HCT116 (cell line): ENCODE results near the gene CTBP2. TPM values are rescaled to one million over a fixed set of nuclear protein-coding genes. Genes with fewer than 3 reads are reported as not detected.

Source experiments
- ATAC-seq: fragments of 200-7000 bp; cut with Tn5 transposase; 2 replicates; pipeline ENCODE4 v1.9.1; 2020; ENCODE audit warnings: mild to moderate bottlenecking, moderate library complexity
- BruUV-seq: library from RNA; stranded (reverse); fragments of 400-500 nt; replicated peaks from 2 replicates; lab custom pipeline; 2021; lab: Mats Ljungman, UMichigan
- CTCF ChIA-PET: fragments of 300-600 bp; sonication (Branson Sonifier 250); formaldehyde crosslinking; loops from one replicate; lab custom pipeline; 2021; ENCODE audit warnings: antibody characterized with exemption; lab: Charles Lee
- POLR2A ChIA-PET: fragments of 300-600, 350-600 bp; sonication (Branson Sonifier 250); formaldehyde crosslinking; loops from one replicate; lab custom pipeline; 2021; ENCODE audit warnings: antibody characterized with exemption; lab: Charles Lee
- RAD21 ChIA-PET, 2 experiments: fragments of 300-600 bp; sonication (Branson Sonifier 250); formaldehyde crosslinking; loops; one replicate each; lab custom pipeline; 2023; ENCODE audit warnings: low total read pairs in 2 of 2; ENCODE audit not compliant: uncharacterized antibody in 2 of 2, unreplicated experiment in 2 of 2, low non-redundant PET in 1 of 2; lab: Charles Lee
- DNase-seq: peaks from one replicate; pipeline ENCODE4 v3.0.0-alpha.2; 2010; ENCODE audit warnings: low read depth, low spot score
- H2AFZ ChIP-seq: fragments of 200-600 bp; shearing (Covaris generic), sonication (generic); 2 replicates; pipeline ENCODE4 v1.6.1; 2017; ENCODE audit warnings: low read depth, mixed run types, mixed read lengths, antibody characterized with exemption, low read length; ENCODE audit not compliant: poor library complexity, severe bottlenecking
- H3K27ac ChIP-seq: 2 replicates; pipeline ENCODE4 v1.5.1; 2012; ENCODE audit warnings: low read depth, low read length
- H3K27me3 ChIP-seq: fragments of 200-600 bp; sonication (generic); 2 replicates; pipeline ENCODE4 v1.6.1; 2016; ENCODE audit warnings: mixed run types, low read length, mixed read lengths; ENCODE audit not compliant: insufficient read depth
- H3K36me3 ChIP-seq, 2 experiments: fragments of 200-500 bp in 1 of 2; fragments of 200-600 bp in 1 of 2; sonication (Bioruptor generic) in 1 of 2; sonication (generic) in 1 of 2; 2 replicates each; pipeline versions ENCODE4 v1.5.1 to v1.6.1; 2014 to 2016; ENCODE audit warnings: low read length in 2 of 2, inconsistent platforms in 1 of 2, mixed read lengths in 1 of 2, mixed run types in 1 of 2; ENCODE audit not compliant: insufficient read depth in 2 of 2, control insufficient read depth in 1 of 2
- H3K4me1 ChIP-seq, 2 experiments: fragments of 200-600 bp in 1 of 2; sonication (generic) in 1 of 2; 2 replicates each; pipeline versions ENCODE4 v1.5.1 to v1.6.1; 2012 to 2017; ENCODE audit warnings: low read length in 2 of 2, inconsistent platforms in 1 of 2, mild to moderate bottlenecking in 1 of 2, mixed read lengths in 1 of 2, mixed run types in 1 of 2, moderate library complexity in 1 of 2; ENCODE audit not compliant: insufficient read depth in 2 of 2, control insufficient read depth in 1 of 2
- H3K4me2 ChIP-seq: fragments of 200-600 bp; sonication (generic); 2 replicates; pipeline ENCODE4 v1.6.1; 2017; ENCODE audit warnings: mixed run types, low read length, mixed read lengths
- H3K4me3 ChIP-seq, 2 experiments: fragments of 200-600 bp in 1 of 2; sonication (generic) in 1 of 2; replicated peaks in 1 of 2; 2 replicates each; pipeline ENCODE4 v1.5.1; 2011 to 2016; ENCODE audit warnings: low read length in 2 of 2, control low read depth in 1 of 2, low read depth in 1 of 2, mild to moderate bottlenecking in 1 of 2, mixed read lengths in 1 of 2, mixed run types in 1 of 2
- H3K79me2 ChIP-seq: fragments of 200-600 bp; sonication (generic); 2 replicates; pipeline ENCODE4 v1.6.1; 2017; ENCODE audit warnings: mild to moderate bottlenecking, mixed run types, low read length, moderate library complexity, mixed read lengths; ENCODE audit not compliant: insufficient read depth
- H3K9ac ChIP-seq: fragments of 200-600 bp; sonication (generic); 2 replicates; pipeline ENCODE4 v1.6.1; 2016; ENCODE audit warnings: low read length, mixed read lengths
- H3K9me2 ChIP-seq: fragments of 200-600 bp; sonication (generic), shearing (Covaris generic); 2 replicates; pipeline ENCODE4 v1.6.1; 2017; ENCODE audit warnings: mixed run types, mild to moderate bottlenecking, moderate library complexity; ENCODE audit not compliant: insufficient read depth
- H3K9me3 ChIP-seq, 2 experiments: fragments of 200-500 bp in 1 of 2; fragments of 200-600 bp in 1 of 2; sonication (Bioruptor generic) in 1 of 2; sonication (generic) in 1 of 2; 2 replicates each; pipeline ENCODE4 v1.6.1; 2014 to 2017; ENCODE audit warnings: low read length in 2 of 2, mixed read lengths in 2 of 2, inconsistent platforms in 1 of 2, low read depth in 1 of 2, mild to moderate bottlenecking in 1 of 2, mixed run types in 1 of 2, moderate library complexity in 1 of 2; ENCODE audit not compliant: control insufficient read depth in 1 of 2, insufficient read depth in 1 of 2
- H4K20me1 ChIP-seq: fragments of 200-600 bp; sonication (generic), shearing (Covaris generic); 2 replicates; pipeline ENCODE4 v1.6.1; 2017; ENCODE audit warnings: mixed run types, mild to moderate bottlenecking, moderate library complexity; ENCODE audit not compliant: insufficient read depth
- CBX3 ChIP-seq: IDR thresholded peaks from 2 replicates; pipeline ENCODE4 v1.6.1; 2012; ENCODE audit warnings: low read depth
- CEBPB ChIP-seq: IDR thresholded peaks from 2 replicates; pipeline ENCODE4 v1.6.1; 2012; ENCODE audit warnings: low read depth
- EGR1 ChIP-seq: IDR thresholded peaks from 2 replicates; pipeline ENCODE4 v1.6.1; 2012; ENCODE audit warnings: low read depth
- ELF1 ChIP-seq: IDR thresholded peaks from 2 replicates; pipeline ENCODE4 v1.6.1; 2012; ENCODE audit warnings: low read depth, borderline replicate concordance
- EZH2 ChIP-seq: fragments of 200-600 bp; sonication (generic); IDR thresholded peaks from 2 replicates; pipeline ENCODE4 v1.6.1; 2017; ENCODE audit warnings: antibody characterized with exemption, mixed run types
- EZH2phosphoT487 ChIP-seq: fragments of 200-600 bp; IDR thresholded peaks from 2 replicates; pipeline ENCODE4 v1.6.1; 2018; ENCODE audit warnings: antibody characterized with exemption, borderline replicate concordance
- FOSL1 ChIP-seq: IDR thresholded peaks from 2 replicates; pipeline ENCODE4 v1.6.1; 2012; ENCODE audit warnings: low read depth
- JUND ChIP-seq: IDR thresholded peaks from 2 replicates; pipeline ENCODE4 v1.6.1; 2012
- POLR2AphosphoS5 ChIP-seq: IDR thresholded peaks from 2 replicates; pipeline ENCODE4 v1.6.1; 2011; ENCODE audit warnings: mild to moderate bottlenecking, low read depth, low read length, moderate library complexity
- SIN3A ChIP-seq: IDR thresholded peaks from 2 replicates; pipeline ENCODE4 v1.6.1; 2012; ENCODE audit warnings: low read depth
- SP1 ChIP-seq: IDR thresholded peaks from 2 replicates; pipeline ENCODE4 v1.6.1; 2012; ENCODE audit warnings: low read depth
- TCF7L2 ChIP-seq: IDR thresholded peaks from 2 replicates; pipeline ENCODE4 v1.7.0; 2011; ENCODE audit warnings: borderline replicate concordance, inconsistent platforms; ENCODE audit not compliant: insufficient read depth, insufficient read length; ENCODE audit errors: extremely low read depth
- YY1 ChIP-seq: IDR thresholded peaks from 2 replicates; pipeline ENCODE4 v1.6.1; 2011; ENCODE audit warnings: low read length, low read depth, moderate library complexity, mild to moderate bottlenecking; ENCODE audit not compliant: insufficient replicate concordance; ENCODE audit errors: extremely low read depth
- ZNF274 ChIP-seq: fragments of 200-500 bp; sonication (Bioruptor generic); IDR thresholded peaks from 2 replicates; pipeline ENCODE4 v1.6.1; 2014; ENCODE audit warnings: mild to moderate bottlenecking, low read depth, low read length, inconsistent platforms
- intact Hi-C: fragments of 100-400 bp; cut with micrococcal nuclease; formaldehyde crosslinking; loops from 2 replicates; pipeline ENCODE4 v1.10.0; 2022
- total RNA-seq: library from RNA; stranded (reverse); gene quantifications from one replicate; pipeline ENCODE4 v1.2.1, GENCODE V29; 2021; ENCODE audit not compliant: unreplicated experiment
- TF ChIP-seq, protein P1 (sequence below): IDR thresholded peaks from 2 replicates; pipeline ENCODE4 v1.6.1; 2011; ENCODE audit warnings: mild to moderate bottlenecking, low read length, moderate library complexity; ENCODE audit not compliant: insufficient replicate concordance; ENCODE audit errors: extremely low read depth
- TF ChIP-seq, protein P2 (sequence below): IDR thresholded peaks from 2 replicates; pipeline ENCODE4 v1.6.1; 2012

Gene CTBP2
- total RNA-seq, 1 experiment from 2014 or later, result 144 TPM

DNA sequence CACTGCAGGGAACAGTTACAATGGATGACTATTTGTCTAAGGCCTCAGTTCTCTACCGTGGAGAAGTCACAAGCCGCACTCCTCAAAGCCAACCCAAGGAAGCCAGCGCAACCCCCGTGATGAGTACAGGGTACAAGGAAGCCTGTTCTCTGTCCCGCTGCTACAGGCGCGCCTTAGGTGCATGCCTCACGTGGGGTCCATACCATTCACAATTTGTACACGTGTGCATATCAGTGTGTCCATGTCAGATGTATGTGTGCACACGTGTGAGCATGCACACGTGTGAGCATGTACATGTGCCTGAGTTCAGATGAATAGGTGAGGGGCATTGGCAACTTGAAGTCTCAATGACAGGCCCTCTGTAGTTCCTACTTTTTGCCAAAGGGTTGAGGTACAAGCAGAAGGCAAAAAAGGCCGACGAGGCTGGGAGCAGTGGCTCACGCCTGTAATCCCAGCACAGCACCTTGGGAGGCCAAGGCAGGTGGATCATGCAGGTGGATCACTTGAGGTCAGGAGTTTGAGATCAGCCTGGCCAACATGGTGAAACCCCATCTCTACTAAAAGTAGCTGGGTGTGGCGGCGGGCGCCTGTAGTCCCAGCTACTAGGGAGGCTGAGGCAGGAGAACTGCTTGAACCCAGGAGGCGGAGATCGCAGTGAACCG lies 62.8 kb downstream of the CTBP2 start:
- Histone ChIP-seq H3K36me3 (no peaks in the 10 kb centered on the region), H3K27me3 (no peaks in the 10 kb centered on the region), H2AFZ (no peak overlapping the region)
- CTCF ChIA-PET, result no interaction called here
- TF ChIP-seq, protein P1, sequence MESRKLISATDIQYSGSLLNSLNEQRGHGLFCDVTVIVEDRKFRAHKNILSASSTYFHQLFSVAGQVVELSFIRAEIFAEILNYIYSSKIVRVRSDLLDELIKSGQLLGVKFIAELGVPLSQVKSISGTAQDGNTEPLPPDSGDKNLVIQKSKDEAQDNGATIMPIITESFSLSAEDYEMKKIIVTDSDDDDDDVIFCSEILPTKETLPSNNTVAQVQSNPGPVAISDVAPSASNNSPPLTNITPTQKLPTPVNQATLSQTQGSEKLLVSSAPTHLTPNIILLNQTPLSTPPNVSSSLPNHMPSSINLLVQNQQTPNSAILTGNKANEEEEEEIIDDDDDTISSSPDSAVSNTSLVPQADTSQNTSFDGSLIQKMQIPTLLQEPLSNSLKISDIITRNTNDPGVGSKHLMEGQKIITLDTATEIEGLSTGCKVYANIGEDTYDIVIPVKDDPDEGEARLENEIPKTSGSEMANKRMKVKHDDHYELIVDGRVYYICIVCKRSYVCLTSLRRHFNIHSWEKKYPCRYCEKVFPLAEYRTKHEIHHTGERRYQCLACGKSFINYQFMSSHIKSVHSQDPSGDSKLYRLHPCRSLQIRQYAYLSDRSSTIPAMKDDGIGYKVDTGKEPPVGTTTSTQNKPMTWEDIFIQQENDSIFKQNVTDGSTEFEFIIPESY, result no peak
- TF ChIP-seq TCF7L2 (no peak), FOSL1 (no peak), JUND (no peak), ELF1 (no peak), SIN3A (no peak), SP1 (no peak), EGR1 (no peak), EZH2phosphoT487 (no peak), YY1 (no peak), CBX3 (no peak), CEBPB (no peak), EZH2 (no peak), ZNF274 (no peak), POLR2AphosphoS5 (no peak)
- TF ChIP-seq, protein P2, sequence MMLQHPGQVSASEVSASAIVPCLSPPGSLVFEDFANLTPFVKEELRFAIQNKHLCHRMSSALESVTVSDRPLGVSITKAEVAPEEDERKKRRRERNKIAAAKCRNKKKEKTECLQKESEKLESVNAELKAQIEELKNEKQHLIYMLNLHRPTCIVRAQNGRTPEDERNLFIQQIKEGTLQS, result no peak
- TF ChIP-seq, all 23 proteins: peak for 0
- Histone ChIP-seq H3K4me1 (peaks cover 7 to 14% of the 10 kb centered on the region in 2 experiments; a peak in 3 of 4 replicates), H4K20me1 (peaks cover 13% of the 10 kb centered on the region; the same call in 1 of the 2 replicates), H3K9ac (no peak overlapping the region), H3K27ac (no peak overlapping the region), H3K4me2 (no peak overlapping the region), H3K4me3 (no peak overlapping the region), H3K9me3 (no peaks in the 10 kb centered on the region), H3K9me2 (no peaks in the 10 kb centered on the region), H3K79me2 (peaks cover 97% of the 10 kb centered on the region)
- BruUV-seq, result no TSS peak
- POLR2A ChIA-PET, result no interaction called here
- RAD21 ChIA-PET, result no interaction called here
- ATAC-seq (no peak), DNase-seq (no peak)
- intact Hi-C loops, result no loop called here
